ENCODE measurements around the gene MRPL17.

DNA sequence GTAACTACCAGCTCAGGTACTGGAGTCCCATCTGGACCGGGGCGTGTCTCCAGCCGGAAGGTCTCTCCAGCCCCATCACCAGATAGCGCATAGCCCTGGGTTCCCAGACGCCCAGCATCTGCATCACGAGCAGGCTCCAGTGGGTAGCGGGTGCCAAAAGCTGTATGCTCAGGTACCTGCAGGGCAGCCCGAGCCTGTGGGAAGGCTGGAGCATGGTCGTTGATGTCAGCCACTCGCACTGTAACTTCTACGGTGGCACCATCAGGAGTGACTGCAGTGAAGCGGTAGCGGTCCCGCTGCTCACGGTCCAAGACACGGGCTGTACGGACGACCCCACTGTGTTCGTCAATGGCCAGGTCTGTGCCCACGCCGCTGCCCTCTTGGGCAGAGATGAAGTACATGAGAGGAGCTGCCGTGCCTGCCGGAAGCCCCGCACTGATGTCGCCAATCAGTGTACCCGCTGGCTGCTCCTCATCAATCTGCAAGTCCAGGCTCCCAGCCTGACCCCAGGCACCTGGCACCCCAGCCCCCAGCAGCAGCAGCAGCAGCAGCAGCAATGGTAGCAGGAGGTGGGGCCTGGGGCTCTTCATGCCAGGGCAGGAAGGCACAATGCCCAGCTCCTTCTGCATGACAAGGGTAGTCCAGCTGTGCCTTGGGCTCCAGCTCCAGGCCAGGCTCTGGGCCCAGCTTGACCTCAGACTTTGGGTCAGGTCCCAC, 42.0 kb downstream of the MRPL17 start:
- TF ChIP-seq CTCF (conservative IDR thresholded peaks at IDR 0.05; ENCODE audit: low read length) (no peak), EZH2phosphoT487 (IDR thresholded peaks at IDR 0.05; ENCODE audit: borderline replicate concordance) (no peak)

All from Loucy (cell line).